SK-N-SH (cell line): Measurements from ENCODE around the gene SDK1. TPM values are rescaled to one million over a fixed set of nuclear protein-coding genes. Genes with fewer than 3 reads are reported as not detected.
A peak's percentile ranks its signal among the peaks of the same experiment; 100 is the strongest.

Source experiments
- CTCF ChIA-PET: fragments of 300-600, 350-600 bp; formaldehyde crosslinking; extraction: SDS; loops from one replicate; lab custom pipeline; 2021; lab: Yijun Ruan, JAX
- POLR2A ChIA-PET: fragments of 350-600 bp; sonication (Branson Sonifier 250); formaldehyde crosslinking; extraction: SDS; loops from one replicate; lab custom pipeline; 2020; ENCODE audit warnings: antibody characterized with exemption, inconsistent platforms; lab: Yijun Ruan, JAX
- DNase-seq: peaks from one replicate; pipeline ENCODE4 v3.0.0; 2012
- H2AFZ ChIP-seq: fragments of 200-600 bp; sonication (generic); 2 replicates; pipeline ENCODE4 v1.8.1; 2016; ENCODE audit warnings: antibody characterized with exemption, mild to moderate bottlenecking, low read depth
- H3F3A ChIP-seq: fragments of 200-600 bp; sonication (generic); replicated peaks from 2 replicates; pipeline ENCODE3; 2016; ENCODE audit warnings: antibody characterized with exemption, mild to moderate bottlenecking; ENCODE audit not compliant: insufficient read depth
- H3K27ac ChIP-seq, 2 experiments: fragments of 200-500 bp in 1 of 2; fragments of 200-600 bp in 1 of 2; sonication (Bioruptor generic) in 1 of 2; sonication (generic), shearing (Covaris generic) in 1 of 2; 2 replicates each; pipeline versions ENCODE4 v1.5.1 to v1.6.1; 2014 to 2016; ENCODE audit warnings: low read depth in 2 of 2, inconsistent platforms in 1 of 2, low read length in 1 of 2, mild to moderate bottlenecking in 1 of 2, mixed read lengths in 1 of 2
- H3K27me3 ChIP-seq: fragments of 200-600 bp; sonication (generic), shearing (Covaris generic); 2 replicates; pipeline ENCODE4 v1.6.1; 2016; ENCODE audit warnings: mixed run types; ENCODE audit not compliant: insufficient read depth
- H3K36me3 ChIP-seq, 2 experiments: fragments of 200-500 bp in 1 of 2; fragments of 200-600 bp in 1 of 2; sonication (Bioruptor generic) in 1 of 2; sonication (generic) in 1 of 2; replicated peaks in 1 of 2; 2 replicates each; pipeline versions ENCODE3 to v1.5.1; 2014 to 2016; ENCODE audit warnings: low read length in 1 of 2, mild to moderate bottlenecking in 1 of 2; ENCODE audit not compliant: insufficient read depth in 2 of 2, control insufficient read depth in 1 of 2
- H3K4me1 ChIP-seq, 2 experiments: fragments of 200-500 bp in 1 of 2; fragments of 200-600 bp in 1 of 2; sonication (Bioruptor generic) in 1 of 2; sonication (generic), shearing (Covaris generic) in 1 of 2; 2 replicates each; pipeline versions ENCODE4 v1.5.1 to v1.6.1; 2014 to 2016; ENCODE audit warnings: low read depth in 1 of 2, low read length in 1 of 2, mixed run types in 1 of 2; ENCODE audit not compliant: insufficient read depth in 2 of 2, control insufficient read depth in 1 of 2
- H3K4me2 ChIP-seq: fragments of 200-600 bp; sonication (generic), shearing (Covaris generic); 2 replicates; pipeline ENCODE4 v1.6.1; 2017; ENCODE audit warnings: mixed run types
- H3K4me3 ChIP-seq, 2 experiments: fragments of 200-500 bp in 1 of 2; fragments of 200-600 bp in 1 of 2; sonication (Bioruptor generic) in 1 of 2; sonication (generic), shearing (Covaris generic) in 1 of 2; 2 replicates each; pipeline versions ENCODE4 v1.5.1 to v1.8.1; 2014 to 2016; ENCODE audit warnings: low read depth in 2 of 2, inconsistent platforms in 1 of 2, low read length in 1 of 2, mild to moderate bottlenecking in 1 of 2, mixed read lengths in 1 of 2, moderate library complexity in 1 of 2
- H3K79me2 ChIP-seq: fragments of 200-600 bp; sonication (generic); 2 replicates; pipeline ENCODE4 v1.8.1; 2017; ENCODE audit warnings: mild to moderate bottlenecking; ENCODE audit not compliant: insufficient read depth
- H3K9ac ChIP-seq: fragments of 200-600 bp; sonication (generic); 2 replicates; pipeline ENCODE4 v1.6.1; 2017; ENCODE audit warnings: mixed run types
- H3K9me2 ChIP-seq: fragments of 200-600 bp; sonication (generic); 2 replicates; pipeline ENCODE4 v1.6.1; 2017; ENCODE audit warnings: mixed run types
- H3K9me3 ChIP-seq: fragments of 200-600 bp; sonication (generic); 2 replicates; pipeline ENCODE4 v1.6.1; 2017; ENCODE audit warnings: mixed run types, mild to moderate bottlenecking, moderate library complexity
- H4K20me1 ChIP-seq: fragments of 200-600 bp; sonication (generic); 2 replicates; pipeline ENCODE4 v1.6.1; 2017; ENCODE audit warnings: mild to moderate bottlenecking, mixed run types; ENCODE audit not compliant: insufficient read depth
- CHD2 ChIP-seq: fragments of 150-350 bp; IDR thresholded peaks from 2 replicates; pipeline ENCODE4 v1.6.1; 2018; ENCODE audit warnings: low read length; ENCODE audit not compliant: partially characterized antibody
- CTCF ChIP-seq: fragments of 200-600 bp; sonication (generic); IDR thresholded peaks from 2 replicates; pipeline ENCODE4 v1.6.1; 2017; ENCODE audit warnings: antibody characterized with exemption, mild to moderate bottlenecking, moderate library complexity
- ELF1 ChIP-seq: IDR thresholded peaks from 2 replicates; pipeline ENCODE4 v1.4.0; 2012
- EP300 ChIP-seq, 2 experiments: IDR thresholded peaks; 2 replicates each; pipeline versions ENCODE4 v1.4.0 to v1.6.1; 2012; ENCODE audit warnings: borderline replicate concordance in 1 of 2, low read depth in 1 of 2, low read length in 1 of 2
- FOXJ3 ChIP-seq: sonication (generic); formaldehyde crosslinking; IDR thresholded peaks from 2 replicates; pipeline ENCODE4 v1.5.1; 2020; ENCODE audit warnings: mild to moderate bottlenecking, missing genetic modification reagents
- GABPA ChIP-seq: IDR thresholded peaks from 2 replicates; pipeline ENCODE4 v1.4.0; 2012; ENCODE audit warnings: low read depth, mild to moderate bottlenecking
- MAX ChIP-seq: IDR thresholded peaks from 2 replicates; pipeline ENCODE4 v1.4.0; 2012; ENCODE audit warnings: low read depth
- MEF2A ChIP-seq: IDR thresholded peaks from 2 replicates; pipeline ENCODE4 v1.4.0; 2012; ENCODE audit warnings: low read depth, borderline replicate concordance
- MXI1 ChIP-seq: IDR thresholded peaks from 2 replicates; pipeline ENCODE4 v1.6.1; 2012; ENCODE audit warnings: mild to moderate bottlenecking, low read depth, low read length, improper control_type of control experiment
- PBX3 ChIP-seq: IDR thresholded peaks from 2 replicates; pipeline ENCODE4; 2012
- POLR2AphosphoS5 ChIP-seq: IDR thresholded peaks from 2 replicates; pipeline ENCODE4 v1.6.1; 2012; ENCODE audit warnings: low read depth, low read length
- RAD21 ChIP-seq: IDR thresholded peaks from 2 replicates; pipeline ENCODE4 v1.6.1; 2012; ENCODE audit warnings: mild to moderate bottlenecking, low read length
- RCOR1 ChIP-seq: fragments of 150-350 bp; IDR thresholded peaks from 2 replicates; pipeline ENCODE4 v1.6.1; 2017; ENCODE audit warnings: antibody characterized with exemption, low read length
- REST ChIP-seq: IDR thresholded peaks from 2 replicates; pipeline ENCODE4 v1.6.1; 2012; ENCODE audit warnings: mild to moderate bottlenecking, low read depth, low read length, moderate library complexity
- SIN3A ChIP-seq: IDR thresholded peaks from 2 replicates; pipeline ENCODE4 v1.6.1; 2012; ENCODE audit warnings: low read depth, mild to moderate bottlenecking, low read length, moderate library complexity, borderline replicate concordance
- TAF1 ChIP-seq: IDR thresholded peaks from 2 replicates; pipeline ENCODE4 v1.6.1; 2012; ENCODE audit warnings: low read depth, mild to moderate bottlenecking, low read length, moderate library complexity, borderline replicate concordance
- TCF12 ChIP-seq: IDR thresholded peaks from 2 replicates; pipeline ENCODE4 v1.4.0; 2012
- USF1 ChIP-seq: IDR thresholded peaks from 2 replicates; pipeline ENCODE4 v1.4.0; 2012; ENCODE audit warnings: low read depth, borderline replicate concordance
- YY1 ChIP-seq: IDR thresholded peaks from 2 replicates; pipeline ENCODE4 v1.4.0; 2012; ENCODE audit warnings: low read depth, mild to moderate bottlenecking
- WGBS: methylation state at CpG from one replicate; pipeline ENCODE4 v1.1.6; 2017; ENCODE audit warnings: low lambda C conversion rate; 5-methylcytosine and 5-hydroxymethylcytosine counted together
- polyA plus RNA-seq, 3 experiments: library from polyadenylated mRNA; depleted of rRNA; stranded (reverse); fragments of >200 nt; gene quantifications; 2 replicates each; pipeline ENCODE4 v1.2.3, GENCODE V29; 2012

The SDK1 gene
- polyA plus RNA-seq, 1 of the 3 experiments (the other 2 are of a cell fraction): 1.2 TPM

- no peaks in the 10 kb centered on the region for H4K20me1 ChIP-seq
- no peak overlapping the region for H2AFZ ChIP-seq
- peaks cover 2% of the 10 kb centered on the region; the same call in 1 of the 2 replicates for H3K9me3 ChIP-seq
- WGBS: 74% methylated on average over 12 of the region's 12 CpGs
- no peak overlapping the region for H3K27ac ChIP-seq
- H3K4me2 ChIP-seq: no peak overlapping the region
- no peak for DNase-seq
- POLR2A ChIA-PET: no interaction called here
- H3K9ac ChIP-seq: no peak overlapping the region
- TF ChIP-seq SIN3A (no peak), RCOR1 (no peak), YY1 (no peak), POLR2AphosphoS5 (no peak)
- H3K4me1 ChIP-seq: peaks cover 5 to 13% of the 10 kb centered on the region in 2 experiments; a peak in 3 of 4 replicates
- no peaks in the 10 kb centered on the region for H3K9me2 ChIP-seq
- no peaks in the 10 kb centered on the region for H3F3A ChIP-seq
- no peaks in the 10 kb centered on the region for H3K36me3 ChIP-seq
- CTCF ChIA-PET: interaction anchor here (0.9 to 4.7 kb wide), 4 partner anchors 12 to 195 kb away, joined by 3 to 26 read pairs (median 3); partner anchors contain the start of gene SDK1
- no peaks in the 10 kb centered on the region for H3K27me3 ChIP-seq
- no peaks in the 10 kb centered on the region for H3K79me2 ChIP-seq
- H3K4me3 ChIP-seq: no peak overlapping the region
These were observed 194.5 kb downstream of the SDK1 start for GRCh38 chr7:3495530-3495929.

GRCh38 chr7:3495954-3496353 lies 194.9 kb downstream of the SDK1 start:
- Histone ChIP-seq H3K9me2 (no peaks in the 10 kb centered on the region), H2AFZ (no peak overlapping the region), H3K79me2 (no peaks in the 10 kb centered on the region), H3K4me2 (no peak overlapping the region), H3K4me1 (peaks cover 5 to 13% of the 10 kb centered on the region in 2 experiments; a peak in 3 of 4 replicates), H3F3A (no peaks in the 10 kb centered on the region), H3K27ac (peak overlapping the region in 1 of 2 experiments; percentile 19; a peak in 2 of 4 replicates), H3K9ac (no peak overlapping the region), H3K36me3 (no peaks in the 10 kb centered on the region), H3K4me3 (no peak overlapping the region), H3K9me3 (peaks cover 6% of the 10 kb centered on the region; the same call in 1 of the 2 replicates), H4K20me1 (no peaks in the 10 kb centered on the region), H3K27me3 (no peaks in the 10 kb centered on the region)
- CTCF ChIA-PET: interaction anchor here (0.9 to 4.7 kb wide), 3 partner anchors 10 to 195 kb away, joined by 3 to 26 read pairs (median 3); partner anchors contain the start of gene SDK1
- DNase-seq: no peak
- 82% methylated on average over 5 of the region's 5 CpGs for WGBS
- POLR2A ChIA-PET: no interaction called here
- TF ChIP-seq SIN3A (no peak), MEF2A (no peak), TAF1 (no peak), REST (no peak), RAD21 (no peak), MXI1 (no peak), CTCF (no peak), PBX3 (no peak), GABPA (no peak), EP300 (IDR thresholded peaks at IDR 0.05; ENCODE audit: borderline replicate concordance in 1 of 2, low read depth in 1 of 2, low read length in 1 of 2) (no peak), CHD2 (no peak), TCF12 (no peak), MAX (no peak), FOXJ3 (CRISPR knock-in tag) (no peak), USF1 (no peak), ELF1 (no peak)
